Endothelial cell of hepatic sinusoid (primary cell): ENCODE data around the gene FATE1.

Experiments
- in situ Hi-C: cut with HindIII; loops from 2 replicates; pipeline ENCODE4 v1.10.0; 2017; ENCODE audit warnings: low sequenced_read_pairs

The FATE1 gene, protein sequence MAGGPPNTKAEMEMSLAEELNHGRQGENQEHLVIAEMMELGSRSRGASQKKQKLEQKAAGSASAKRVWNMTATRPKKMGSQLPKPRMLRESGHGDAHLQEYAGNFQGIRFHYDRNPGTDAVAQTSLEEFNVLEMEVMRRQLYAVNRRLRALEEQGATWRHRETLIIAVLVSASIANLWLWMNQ

DNA sequence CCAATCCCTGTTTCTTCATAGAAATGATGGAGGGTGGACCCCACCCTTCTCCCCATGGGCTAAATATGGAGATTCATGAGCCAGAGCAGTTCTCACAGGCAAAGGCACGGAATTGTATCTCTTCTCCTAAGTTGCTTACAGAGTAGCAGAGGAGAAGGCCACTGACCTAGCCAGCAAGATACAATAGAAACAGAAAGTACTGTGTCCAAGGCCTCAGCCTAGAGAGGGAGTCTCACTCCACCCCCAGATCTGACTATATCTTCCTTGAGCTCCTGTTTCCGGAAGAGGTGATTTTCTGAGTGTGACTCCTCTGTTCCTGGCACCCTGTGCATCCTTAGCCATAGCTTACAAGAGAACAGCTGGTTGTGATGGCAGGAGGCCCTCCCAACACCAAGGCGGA, at the start of gene FATE1:
Gene FATE1, plus strand, starts transcription at position 284 of the 400 bp plus-strand sequence. Its CDS starts 85 bp downstream, at position 369.
- in situ Hi-C loops, result no loop called here

GRCh38 chrX:151675121-151675746, 40.6 kb upstream of the FATE1 start:
- in situ Hi-C loops, result no loop called here

GRCh38 chrX:151676196-151676595, 39.6 kb upstream of the FATE1 start:
- in situ Hi-C loops, result no loop called here

- in situ Hi-C loops, result no loop called here
Measured at GRCh38 chrX:151679798-151680402, 35.9 kb upstream of the FATE1 start.

DNA sequence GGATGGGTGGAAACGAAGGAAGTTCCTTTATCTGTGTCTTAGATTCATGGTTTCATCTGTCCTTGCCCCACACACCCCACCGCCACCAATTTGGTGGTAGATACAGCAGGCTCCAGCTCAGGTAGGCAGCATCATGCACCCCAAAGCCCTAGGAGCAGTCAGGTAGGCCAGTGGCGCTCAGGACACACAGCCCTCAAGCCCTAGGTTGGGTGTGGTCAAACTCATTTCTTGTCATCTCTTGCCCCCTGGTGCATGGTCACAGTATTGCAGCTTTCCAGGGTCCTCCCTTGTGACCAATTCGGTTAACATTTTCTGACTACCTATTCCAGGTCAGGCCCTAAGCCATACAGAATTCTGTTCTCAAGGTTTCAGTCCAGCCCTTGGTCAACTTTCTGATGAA, 35.0 kb upstream of the FATE1 start:
- in situ Hi-C loops, result no loop called here

- in situ Hi-C loops, result no loop called here
Measured at GRCh38 chrX:151687635-151688034, 28.2 kb upstream of the FATE1 start.

DNA sequence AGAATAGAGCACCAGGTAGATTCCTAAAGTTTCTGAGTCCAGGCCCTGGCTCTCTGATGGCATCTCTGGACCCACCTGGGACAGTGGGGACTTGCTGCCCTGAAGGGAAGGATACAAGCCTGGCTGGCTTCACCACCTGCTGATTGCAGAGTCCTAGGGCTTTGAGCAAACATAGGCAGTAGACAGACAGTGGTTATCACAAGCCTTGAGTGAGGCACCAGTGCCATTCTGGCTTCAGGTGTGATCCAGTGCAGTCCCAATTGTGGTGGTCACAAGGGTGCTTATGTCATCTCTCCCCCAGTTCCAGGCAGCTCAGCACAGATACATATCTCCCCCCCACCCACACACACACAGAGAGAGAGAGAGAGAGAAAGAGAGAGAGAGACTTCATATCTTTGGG, 27.1 kb upstream of the FATE1 start:
- in situ Hi-C loops, result no loop called here

- in situ Hi-C loops, result no loop called here
Measured at GRCh38 chrX:151692825-151693224, 23.0 kb upstream of the FATE1 start.

DNA sequence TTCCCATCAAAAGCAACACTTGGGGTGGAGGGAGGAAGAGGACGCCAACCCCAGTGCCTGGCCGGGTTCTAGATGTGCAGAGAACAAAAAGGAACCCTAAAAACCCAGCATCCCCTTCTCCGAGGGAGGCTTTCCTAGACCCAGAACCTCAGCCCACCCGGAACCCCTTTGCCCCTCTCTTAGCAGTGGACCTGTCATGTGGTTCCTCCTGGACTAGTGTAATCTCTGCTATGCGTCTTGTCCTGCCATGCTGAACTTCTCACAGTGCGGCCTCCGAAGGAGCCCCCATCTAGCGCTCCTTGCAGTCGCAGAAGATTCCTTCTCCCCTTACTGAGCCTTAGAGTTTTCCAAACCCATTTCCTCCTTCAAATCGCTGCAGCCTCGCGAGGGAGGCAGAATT, 21.7 kb upstream of the FATE1 start:
- in situ Hi-C loops, result no loop called here

- in situ Hi-C loops, result loop anchor here (5.0 kb wide), 1 partner anchor 37 kb away; the partner anchor contains the start of gene CNGA2
Measured at GRCh38 chrX:151694661-151695582, 20.9 kb upstream of the FATE1 start, which contains the start of gene PRRG3. Gene PRRG3, plus strand, starts transcription at chrX:151695458. Its CDS starts 3,357 bp downstream, at chrX:151698815.

- in situ Hi-C loops, result loop anchor here (5.0 kb wide), 1 partner anchor 37 kb away; the partner anchor contains the start of gene CNGA2
Measured at GRCh38 chrX:151695583-151696340, 20.1 kb upstream of the FATE1 start.

DNA sequence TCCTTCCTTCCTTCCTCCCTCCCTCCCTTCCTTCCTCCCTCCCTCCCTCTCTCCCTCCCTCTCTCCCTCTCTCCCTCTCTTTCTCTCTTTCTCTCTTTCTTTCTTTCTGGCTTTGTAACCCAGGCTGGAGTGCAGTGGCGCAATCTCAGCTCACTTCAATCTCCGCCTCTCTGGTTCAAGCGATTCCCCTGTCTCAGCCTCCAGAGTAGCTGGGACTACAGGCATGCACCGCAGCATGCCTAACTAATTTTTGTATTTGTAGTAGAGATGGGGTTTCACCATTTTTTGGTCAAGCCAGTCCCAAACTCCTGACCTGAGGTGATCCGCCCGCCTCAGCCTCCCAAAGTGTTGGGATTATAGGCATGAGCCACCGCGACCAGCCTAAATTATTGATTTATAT, 18.8 kb upstream of the FATE1 start:
- in situ Hi-C loops, result loop anchor here (5.0 kb wide), 1 partner anchor 35 kb away; the partner anchor contains the start of gene CNGA2

DNA sequence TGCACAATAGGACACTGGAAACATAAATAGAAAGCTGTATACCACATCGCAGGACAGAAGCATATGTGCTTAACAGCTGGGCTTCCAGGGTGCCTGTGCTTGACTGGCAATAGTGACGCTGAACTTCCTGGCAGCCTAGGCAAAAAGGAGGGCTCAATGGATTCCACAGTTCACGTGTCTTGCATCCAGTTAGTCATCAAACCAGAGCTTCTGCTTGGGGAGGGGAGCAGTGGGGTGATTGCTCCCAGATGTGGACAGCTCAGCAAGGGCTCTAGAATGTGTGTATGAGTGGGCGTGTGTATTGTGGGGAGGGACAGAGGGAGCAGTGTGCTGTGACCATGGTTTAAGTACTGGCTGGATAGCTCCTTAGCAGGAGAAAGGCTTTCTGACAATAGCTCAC, 18.3 kb upstream of the FATE1 start:
- in situ Hi-C loops, result loop anchor here (5.0 kb wide), 1 partner anchor 35 kb away; the partner anchor contains the start of gene CNGA2

DNA sequence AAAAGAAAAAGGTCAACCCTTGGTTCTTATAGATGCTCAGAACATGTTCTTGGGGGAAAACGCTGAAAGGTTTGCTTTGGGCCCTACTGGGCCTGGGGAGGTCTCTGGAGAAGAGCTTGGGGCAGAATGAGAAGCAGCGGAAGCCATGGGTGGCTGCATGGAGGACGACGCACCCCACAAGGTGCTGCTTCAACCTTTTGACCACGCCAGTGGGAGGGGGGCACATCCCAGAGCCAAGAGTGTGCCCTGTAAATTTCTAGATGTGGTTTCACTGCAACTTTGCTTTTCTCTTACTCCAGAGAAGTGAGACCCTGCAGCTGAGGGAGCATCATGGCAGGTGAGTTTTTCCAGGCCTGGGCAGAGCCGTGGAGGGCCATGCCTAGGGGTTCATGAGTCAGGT, 17.4 kb upstream of the FATE1 start:
- in situ Hi-C loops, result loop anchor here (5.0 kb wide), 1 partner anchor 34 kb away; the partner anchor contains the start of gene CNGA2

GRCh38 chrX:151699746-151700145, 16.1 kb upstream of the FATE1 start:
- in situ Hi-C loops, result loop anchor here (5.0 kb wide), 1 partner anchor 33 kb away; the partner anchor contains the start of gene CNGA2

GRCh38 chrX:151700581-151700980, 15.3 kb upstream of the FATE1 start:
- in situ Hi-C loops, result no loop called here

DNA sequence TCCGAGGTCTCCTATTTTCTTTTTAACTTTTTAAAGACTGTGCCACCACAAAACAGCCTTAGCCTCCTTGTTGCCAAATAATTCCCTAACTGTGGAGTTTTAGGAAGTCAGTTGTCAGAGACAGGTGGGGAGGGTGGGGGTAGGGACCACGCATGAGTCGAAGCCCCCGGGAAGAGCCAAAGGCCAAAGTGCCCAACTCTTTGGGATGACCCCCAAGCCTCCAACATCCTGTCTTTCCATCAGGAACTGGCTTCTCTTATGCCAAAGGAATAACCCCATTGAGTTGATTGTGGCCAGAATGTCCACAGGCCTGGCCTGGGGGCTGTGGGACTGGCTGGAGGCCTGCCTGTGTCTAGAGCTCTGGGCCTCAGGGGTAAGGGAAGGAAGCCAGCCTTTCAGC, 14.8 kb upstream of the FATE1 start:
- in situ Hi-C loops, result no loop called here

GRCh38 chrX:151701531-151701930, 14.3 kb upstream of the FATE1 start:
- in situ Hi-C loops, result no loop called here

- in situ Hi-C loops, result no loop called here
Measured at GRCh38 chrX:151702026-151702714, 13.7 kb upstream of the FATE1 start.
